NCI-H2107 treated with DMSO at 0.1 percent for 48 hours (cell line): ENCODE results near the gene PCDHGB4.
"Not testable (repeated sequence)": the region's sequence is repeated elsewhere in the genome, so short reads cannot be mapped to it uniquely, and the experiment has no call there.

Experiments used
- DNase-seq: peaks from one replicate; lab custom pipeline; 2025; ENCODE audit not compliant: unreplicated experiment; lab: John Stamatoyannopoulos, UW

PCDHGB4 gene

DNA sequence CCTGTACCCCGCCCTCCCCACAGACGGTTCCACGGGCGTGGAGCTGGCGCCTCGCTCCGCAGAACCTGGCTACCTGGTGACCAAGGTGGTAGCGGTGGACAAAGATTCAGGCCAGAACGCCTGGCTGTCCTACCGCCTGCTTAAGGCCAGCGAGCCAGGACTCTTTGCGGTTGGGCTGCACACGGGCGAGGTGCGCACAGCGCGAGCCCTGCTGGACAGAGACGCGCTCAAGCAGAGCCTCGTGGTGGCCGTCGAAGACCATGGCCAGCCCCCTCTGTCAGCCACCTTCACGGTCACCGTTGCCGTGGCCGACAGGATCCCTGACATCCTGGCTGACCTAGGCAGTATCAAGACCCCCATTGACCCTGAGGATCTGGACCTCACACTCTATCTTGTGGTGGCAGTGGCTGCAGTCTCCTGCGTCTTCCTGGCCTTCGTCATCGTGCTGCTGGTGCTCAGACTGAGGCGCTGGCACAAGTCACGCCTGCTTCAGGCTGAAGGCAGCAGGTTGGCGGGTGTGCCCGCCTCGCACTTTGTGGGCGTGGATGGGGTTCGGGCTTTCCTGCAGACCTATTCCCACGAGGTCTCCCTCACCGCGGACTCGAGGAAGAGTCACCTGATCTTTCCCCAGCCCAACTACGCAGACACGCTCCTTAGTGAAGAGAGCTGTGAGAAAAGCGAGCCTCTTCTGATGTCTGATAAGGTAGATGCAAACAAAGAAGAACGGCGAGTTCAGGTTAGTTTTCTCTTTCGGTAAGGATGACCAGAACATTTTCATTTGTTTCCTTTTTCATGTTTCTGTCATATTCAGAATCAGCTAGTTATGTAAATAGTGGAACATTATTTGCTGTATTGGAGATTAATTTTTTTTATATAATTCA, 21.2 kb upstream of the PCDHGB4 start:
- DNase-seq, result no peak

GRCh38 chr5:141369994-141370848, 17.3 kb upstream of the PCDHGB4 start, which contains the start of gene PCDHGB3:
Gene PCDHGB3 (plus strand): TSS chr5:141370242. CDS start chr5:141370395, 153 bp downstream.
- DNase-seq, result no peak

DNA sequence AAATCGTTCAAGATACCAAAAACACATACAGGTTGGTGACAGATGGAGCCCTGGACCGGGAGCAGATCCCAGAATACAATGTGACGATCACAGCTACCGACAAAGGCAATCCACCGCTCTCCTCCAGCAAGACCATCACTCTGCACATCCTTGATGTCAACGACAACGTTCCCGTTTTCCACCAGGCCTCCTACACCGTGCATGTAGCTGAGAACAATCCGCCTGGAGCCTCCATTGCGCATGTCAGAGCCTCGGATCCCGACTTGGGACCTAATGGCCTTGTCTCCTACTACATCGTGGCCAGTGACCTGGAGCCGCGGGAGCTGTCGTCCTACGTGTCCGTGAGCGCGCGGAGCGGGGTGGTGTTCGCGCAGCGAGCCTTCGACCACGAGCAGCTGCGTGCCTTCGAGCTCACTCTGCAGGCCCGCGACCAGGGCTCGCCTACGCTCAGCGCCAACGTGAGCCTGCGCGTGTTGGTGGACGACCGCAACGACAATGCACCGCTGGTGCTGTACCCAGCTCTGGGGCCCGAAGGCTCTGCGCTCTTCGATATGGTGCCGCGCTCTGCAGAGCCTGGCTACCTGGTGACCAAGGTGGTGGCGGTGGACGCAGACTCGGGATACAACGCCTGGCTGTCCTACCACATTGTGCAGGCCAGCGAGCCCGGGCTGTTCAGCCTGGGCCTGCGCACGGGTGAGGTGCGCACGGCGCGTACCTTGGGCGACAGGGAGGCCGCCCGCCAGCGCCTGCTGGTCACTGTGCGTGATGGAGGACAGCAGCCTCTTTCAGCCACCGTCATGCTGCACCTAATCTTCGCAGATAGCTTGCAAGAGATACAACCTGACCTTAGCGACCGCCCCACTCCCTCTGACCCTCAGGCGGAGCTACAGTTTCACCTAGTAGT, 15.7 kb upstream of the PCDHGB4 start:
- DNase-seq, result no peak

- no peak for DNase-seq
Observed at GRCh38 chr5:141373673-141374317, 13.7 kb upstream of the PCDHGB4 start, which contains the start of gene PCDHGA6. Gene PCDHGA6 (plus strand): TSS chr5:141373891. CDS start chr5:141374084, 193 bp downstream.

GRCh38 chr5:141374627-141375026, 12.9 kb upstream of the PCDHGB4 start:
- no peak for DNase-seq

- DNase-seq, result not testable (repeated sequence)
Observed at GRCh38 chr5:141375444-141376155, 11.9 kb upstream of the PCDHGB4 start.

- no peak for DNase-seq
Observed at GRCh38 chr5:141382469-141383294, 4.8 kb upstream of the PCDHGB4 start, which contains the start of gene PCDHGA7. Gene PCDHGA7 (plus strand): TSS chr5:141382742. CDS start chr5:141382900, 158 bp downstream.

DNA sequence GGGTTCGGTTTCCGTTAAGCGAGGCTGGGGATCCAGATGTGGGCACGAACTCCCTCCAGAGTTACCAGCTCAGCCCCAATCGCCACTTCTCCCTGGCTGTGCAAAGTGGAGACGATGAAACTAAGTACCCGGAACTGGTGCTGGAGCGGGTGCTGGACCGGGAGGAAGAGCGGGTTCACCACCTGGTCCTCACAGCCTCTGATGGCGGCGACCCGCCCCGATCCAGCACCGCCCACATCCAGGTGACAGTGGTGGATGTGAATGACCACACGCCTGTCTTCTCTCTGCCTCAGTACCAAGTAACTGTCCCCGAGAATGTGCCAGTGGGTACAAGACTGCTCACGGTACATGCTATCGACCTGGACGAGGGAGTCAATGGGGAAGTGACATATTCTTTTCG, 4.2 kb upstream of the PCDHGB4 start:
- no peak for DNase-seq

DNA sequence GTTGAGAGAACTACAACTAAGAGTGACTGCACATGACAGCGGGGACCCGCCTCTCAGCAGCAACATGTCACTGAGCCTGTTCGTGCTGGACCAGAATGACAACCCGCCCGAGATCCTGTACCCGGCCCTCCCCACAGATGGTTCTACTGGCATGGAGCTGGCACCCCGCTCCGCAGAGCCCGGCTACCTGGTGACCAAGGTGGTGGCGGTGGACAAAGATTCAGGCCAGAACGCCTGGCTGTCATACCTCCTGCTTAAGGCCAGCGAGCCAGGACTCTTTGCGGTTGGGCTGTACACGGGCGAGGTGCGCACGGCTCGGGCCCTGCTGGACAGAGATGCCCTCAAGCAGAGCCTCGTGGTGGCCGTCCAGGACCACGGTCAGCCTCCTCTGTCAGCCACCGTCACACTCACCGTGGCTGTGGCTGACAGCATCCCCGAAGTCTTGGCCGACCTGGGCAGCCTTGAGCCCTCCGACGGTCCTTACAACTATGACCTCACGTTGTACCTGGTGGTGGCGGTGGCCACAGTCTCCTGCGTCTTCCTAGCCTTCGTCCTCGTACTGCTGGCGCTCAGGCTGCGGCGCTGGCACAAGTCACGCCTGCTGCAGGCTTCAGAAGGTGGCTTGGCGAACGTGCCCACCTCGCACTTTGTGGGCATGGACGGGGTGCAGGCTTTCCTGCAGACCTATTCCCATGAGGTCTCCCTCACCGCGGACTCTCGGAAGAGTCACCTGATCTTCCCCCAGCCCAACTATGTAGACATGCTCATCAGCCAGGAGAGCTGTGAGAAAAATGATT, 2.8 kb upstream of the PCDHGB4 start:
- DNase-seq, result no peak

DNA sequence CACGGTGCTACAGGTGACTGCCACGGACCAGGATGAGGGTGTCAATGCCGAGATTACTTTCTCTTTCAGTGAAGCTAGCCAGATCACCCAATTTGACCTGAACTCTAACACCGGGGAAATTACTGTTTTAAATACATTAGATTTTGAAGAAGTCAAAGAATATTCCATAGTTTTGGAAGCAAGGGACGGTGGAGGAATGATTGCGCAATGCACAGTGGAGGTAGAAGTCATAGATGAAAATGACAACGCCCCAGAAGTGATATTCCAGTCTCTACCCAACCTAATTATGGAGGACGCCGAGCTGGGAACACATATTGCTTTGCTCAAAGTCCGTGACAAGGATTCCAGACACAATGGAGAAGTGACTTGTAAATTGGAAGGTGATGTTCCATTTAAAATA, 1.2 kb downstream of the PCDHGB4 start:
- DNase-seq, result no peak

- DNase-seq, result no peak
Observed at GRCh38 chr5:141389153-141390042, 1.9 kb downstream of the PCDHGB4 start.

- no peak for DNase-seq
Observed at GRCh38 chr5:141392429-141393198, 5.1 kb downstream of the PCDHGB4 start, which contains the start of gene PCDHGA8. Gene PCDHGA8 (plus strand): TSS chr5:141392633. CDS start chr5:141392814, 181 bp downstream.

DNA sequence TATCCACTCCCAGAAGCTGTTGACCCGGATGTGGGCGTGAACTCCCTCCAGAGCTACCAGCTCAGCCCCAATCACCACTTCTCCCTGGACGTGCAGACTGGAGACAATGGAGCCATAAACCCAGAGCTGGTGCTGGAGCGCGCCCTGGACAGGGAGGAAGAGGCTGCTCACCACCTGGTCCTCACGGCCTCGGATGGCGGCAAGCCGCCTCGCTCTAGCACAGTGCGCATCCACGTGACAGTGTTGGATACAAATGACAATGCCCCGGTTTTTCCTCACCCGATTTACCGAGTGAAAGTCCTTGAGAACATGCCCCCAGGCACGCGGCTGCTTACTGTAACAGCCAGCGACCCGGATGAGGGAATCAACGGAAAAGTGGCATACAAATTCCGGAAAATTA, 5.8 kb downstream of the PCDHGB4 start:
- no peak for DNase-seq

DNA sequence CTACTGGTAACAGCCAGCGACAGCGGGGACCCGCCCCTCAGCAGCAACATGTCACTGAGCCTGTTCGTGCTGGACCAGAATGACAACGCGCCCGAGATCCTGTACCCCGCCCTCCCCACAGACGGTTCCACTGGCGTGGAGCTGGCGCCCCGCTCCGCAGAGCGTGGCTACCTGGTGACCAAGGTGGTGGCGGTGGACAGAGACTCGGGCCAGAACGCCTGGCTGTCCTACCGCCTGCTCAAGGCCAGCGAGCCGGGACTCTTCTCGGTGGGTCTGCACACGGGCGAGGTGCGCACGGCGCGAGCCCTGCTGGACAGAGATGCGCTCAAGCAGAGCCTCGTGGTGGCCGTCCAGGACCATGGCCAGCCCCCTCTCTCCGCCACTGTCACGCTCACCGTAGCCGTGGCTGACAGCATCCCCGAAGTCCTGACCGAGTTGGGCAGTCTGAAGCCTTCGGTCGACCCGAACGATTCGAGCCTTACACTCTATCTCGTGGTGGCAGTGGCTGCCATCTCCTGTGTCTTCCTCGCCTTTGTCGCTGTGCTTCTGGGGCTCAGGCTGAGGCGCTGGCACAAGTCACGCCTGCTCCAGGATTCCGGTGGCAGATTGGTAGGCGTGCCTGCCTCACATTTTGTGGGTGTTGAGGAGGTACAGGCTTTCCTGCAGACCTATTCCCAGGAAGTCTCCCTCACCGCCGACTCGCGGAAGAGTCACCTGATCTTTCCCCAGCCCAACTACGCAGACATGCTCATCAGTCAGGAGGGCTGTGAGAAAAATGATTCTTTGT, 7.1 kb downstream of the PCDHGB4 start:
- not testable (repeated sequence) for DNase-seq
